C4-2B (cell line): Measurements from ENCODE around the gene PIK3R5.

Experiments
- CTCF ChIP-seq: fragments of 450-650 bp; conservative IDR thresholded peaks from 2 replicates; pipeline ENCODE4 v1.5.1; 2017; ENCODE audit warnings: mild to moderate bottlenecking
- ZFX ChIP-seq: fragments of 450-650 bp; IDR thresholded peaks from 2 replicates; pipeline ENCODE4 v1.6.1; 2017

- TF ChIP-seq CTCF: no peak
- TF ChIP-seq ZFX: no peak
Observed at GRCh38 chr17:8925808-8926207, 39.7 kb downstream of the PIK3R5 start.
